ENCODE results near the gene RUBCN.

- TF ChIP-seq CTCF (IDR thresholded peaks at IDR 0.05) (no peak), POLR2A (IDR thresholded peaks at IDR 0.05) (no peak)
Measured at GRCh38 chr3:197713477-197713822, 23.3 kb downstream of the RUBCN start.

All from esophagus squamous epithelium (tissue), 4 donors.